GM10248 (cell line): ENCODE data around the gene UNC5C.

ENCODE experiments used
- CTCF ChIA-PET: fragments of 300-600 bp; sonication (Branson Sonifier 250); formaldehyde crosslinking; extraction: SDS; loops from one replicate; lab custom pipeline; 2021; ENCODE audit warnings: antibody characterized with exemption; lab: Yijun Ruan, JAX
- POLR2A ChIA-PET: fragments of 350-650 bp; sonication (Branson Sonifier 250); formaldehyde crosslinking; extraction: SDS; loops from one replicate; lab custom pipeline; 2020; ENCODE audit warnings: antibody characterized with exemption; lab: Yijun Ruan, JAX
- DNase-seq: peaks from one replicate; pipeline ENCODE4 v3.0.0; 2012; ENCODE audit errors: extremely low spot score
- CTCF ChIP-seq: IDR thresholded peaks from 2 replicates; pipeline ENCODE4 v1.5.1; 2012; ENCODE audit warnings: mild to moderate bottlenecking, low read depth; ENCODE audit errors: extremely low read depth, missing control alignments, control extremely low read depth

The UNC5C gene

GRCh38 chr4:95290702-95291101, 258.1 kb downstream of the UNC5C start:
- ChIA-PET POLR2A (no interaction called here), CTCF (no interaction called here)
- no peak for DNase-seq
- no peak for TF ChIP-seq CTCF

GRCh38 chr4:95289028-95289634, 259.6 kb downstream of the UNC5C start:
- ChIA-PET POLR2A (no interaction called here), CTCF (interaction anchor here (1.1 kb wide), 1 partner anchor 35 kb away, joined by 3 read pairs; no protein-coding TSS in a partner anchor)
- TF ChIP-seq CTCF, result no peak
- DNase-seq, result no peak

GRCh38 chr4:95288552-95288951, 260.2 kb downstream of the UNC5C start:
- POLR2A ChIA-PET, result no interaction called here
- DNase-seq, result no peak
- TF ChIP-seq CTCF, result no peak
- CTCF ChIA-PET, result no interaction called here

- POLR2A ChIA-PET, result no interaction called here
- no peak for DNase-seq
- TF ChIP-seq CTCF, result no peak
- CTCF ChIA-PET, result interaction anchor here (1.3 to 1.5 kb wide), 2 partner anchors 14 to 47 kb away, joined by 4 to 5 read pairs; no protein-coding TSS in a partner anchor
These were observed 263.0 kb downstream of the UNC5C start for GRCh38 chr4:95285797-95286196.

- TF ChIP-seq CTCF, result no peak
- POLR2A ChIA-PET, result no interaction called here
- CTCF ChIA-PET, result no interaction called here
- DNase-seq, result no peak
These were observed 264.1 kb downstream of the UNC5C start for GRCh38 chr4:95284655-95285054.

- CTCF ChIA-PET, result no interaction called here
- TF ChIP-seq CTCF, result no peak
- DNase-seq, result no peak
- POLR2A ChIA-PET, result no interaction called here
These were observed 265.5 kb downstream of the UNC5C start for GRCh38 chr4:95283320-95283719.
